Sigmoid colon (tissue), 7 donors: Measurements from ENCODE around the gene TPR. TPM values are rescaled to one million over a fixed set of nuclear protein-coding genes. Genes with fewer than 3 reads are reported as not detected.

ENCODE experiments used
- DNase-seq: peaks from one replicate; pipeline ENCODE4 v3.0.0-alpha.2; 2019
- H3K27ac ChIP-seq, 4 donors: fragments of 200-600 bp; sonication (generic); one replicate each; pipeline ENCODE4 v1.5.1; 2016 to 2019; ENCODE audit warnings: mild to moderate bottlenecking in 1 of 4
- H3K27me3 ChIP-seq, 3 donors: fragments of 200-600 bp; sonication (generic); one replicate each; pipeline ENCODE4 v1.5.1; 2019; ENCODE audit warnings: mild to moderate bottlenecking in 1 of 3
- H3K36me3 ChIP-seq, 4 donors: fragments of 200-600 bp; sonication (generic); one replicate each; pipeline ENCODE4 v1.5.1; 2016 to 2019
- H3K4me1 ChIP-seq, 4 donors: fragments of 200-600 bp; sonication (generic); one replicate each; pipeline ENCODE4 v1.5.1; 2017 to 2019
- H3K4me3 ChIP-seq, 4 donors: fragments of 200-600 bp; sonication (generic); one replicate each; pipeline ENCODE4 v1.5.1; 2017 to 2019; ENCODE audit warnings: mild to moderate bottlenecking in 2 of 4, moderate library complexity in 1 of 4
- H3K9me3 ChIP-seq, 4 donors: fragments of 200-600 bp in 3 of 4; sonication (generic) in 3 of 4; one replicate each; pipeline versions ENCODE4 v1.5.1 to v1.6.1; 2013 to 2019
- CTCF ChIP-seq, 4 experiments: fragments of 450-650 bp in 3 of 4; fragments of 200-600 bp in 1 of 4; IDR thresholded peaks; one replicate each; pipeline ENCODE4 v1.5.1; 2016 to 2019; ENCODE audit warnings: antibody characterized with exemption in 4 of 4, mild to moderate bottlenecking in 3 of 4, moderate library complexity in 2 of 4
- EP300 ChIP-seq, 4 donors: sonication (generic); formaldehyde crosslinking; IDR thresholded peaks; one replicate each; pipeline ENCODE4 v1.6.1; 2017; ENCODE audit warnings: antibody characterized with exemption in 4 of 4
- POLR2A ChIP-seq, 2 donors: fragments of 450-650 bp; IDR thresholded peaks; one replicate each; pipeline ENCODE4 v1.6.1; 2016; ENCODE audit warnings: antibody characterized with exemption in 2 of 2, mild to moderate bottlenecking in 2 of 2, moderate library complexity in 2 of 2
- POLR2AphosphoS5 ChIP-seq, 4 donors: sonication (generic); formaldehyde crosslinking; IDR thresholded peaks; one replicate each; pipeline ENCODE4 v1.6.1; 2017; ENCODE audit warnings: antibody characterized with exemption in 4 of 4
- WGBS, 2 donors: extraction: QIAGEN DNeasy Blood & Tissue Kit; methylation state at CpG; one replicate each; pipeline ENCODE4 v1.1.7; 2013; 5-methylcytosine and 5-hydroxymethylcytosine counted together
- intact Hi-C: fragments of 100-400 bp; cut with DNase I; formaldehyde crosslinking; loops from one replicate; pipeline ENCODE4 v1.15.1; 2023
- polyA plus RNA-seq, 3 donors: library from polyadenylated mRNA; stranded (reverse); fragments of 200-250 nt; gene quantifications; one replicate each; pipeline ENCODE4 v1.2.3, GENCODE V29; 2013
- total RNA-seq, 4 donors: library from RNA; depleted of rRNA; stranded (reverse); fragments of >200 nt; gene quantifications; one replicate each; pipeline ENCODE4 v1.1.0, GENCODE V29; 2016
- donor health status: healthy with polysubstance abuse.
- donor health status: Bipolar disorder and iron deficiency.
- donor health status: healthy.

TPR gene
- total and polyA plus RNA-seq, 7 donors, result 5.1 to 80.6 (median 63.2) TPM

DNA sequence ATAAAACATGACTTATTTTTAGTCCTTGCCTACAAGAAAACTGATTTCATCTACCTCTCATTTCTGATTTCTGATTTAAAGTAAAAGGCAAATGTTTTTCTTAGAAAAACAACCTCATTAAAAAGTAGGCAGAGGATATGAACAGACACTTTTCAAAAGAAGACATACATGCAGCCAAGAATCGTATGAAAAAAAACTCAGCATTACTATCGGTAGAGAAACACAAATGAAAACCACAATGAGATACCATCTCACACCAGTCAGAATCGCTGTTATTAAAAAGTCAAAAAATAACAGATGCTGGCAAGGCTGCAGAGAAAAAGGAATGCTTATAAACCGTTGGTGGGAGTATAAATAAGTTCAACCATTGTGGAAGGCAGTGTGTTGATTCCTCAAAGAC, 16.8 kb upstream of the TPR start:
- 86 to 94% methylated on average over 4 of the region's 4 CpGs for WGBS, 2 donors
- TF ChIP-seq CTCF (IDR thresholded peaks at IDR 0.05) (no peak), EP300 (IDR thresholded peaks at IDR 0.05) (no peak), POLR2AphosphoS5 (IDR thresholded peaks at IDR 0.05) (no peak), POLR2A (IDR thresholded peaks at IDR 0.05) (no peak)
- Histone ChIP-seq H3K4me3 (no peak overlapping the region), H3K4me1 (no peaks in the 10 kb centered on the region), H3K36me3 (peaks cover 6 to 97% (median 27%) of the 10 kb centered on the region in 4 donors), H3K27ac (no peak overlapping the region), H3K9me3 (no peaks in the 10 kb centered on the region), H3K27me3 (no peaks in the 10 kb centered on the region)
- intact Hi-C loops, result loop anchor here (10.0 kb wide), 1 partner anchor 67 kb away; no protein-coding TSS in a partner anchor
- no peak for DNase-seq

- H3K27me3 ChIP-seq, result no peaks in the 10 kb centered on the region
- no peak for DNase-seq
- H3K4me1 ChIP-seq, result no peaks in the 10 kb centered on the region
- no peak overlapping the region for H3K27ac ChIP-seq
- H3K4me3 ChIP-seq, result no peak overlapping the region
- TF ChIP-seq POLR2AphosphoS5 (IDR thresholded peaks at IDR 0.05) (no peak), EP300 (IDR thresholded peaks at IDR 0.05) (no peak), CTCF (IDR thresholded peaks at IDR 0.05) (no peak), POLR2A (IDR thresholded peaks at IDR 0.05) (no peak)
- H3K9me3 ChIP-seq, result no peaks in the 10 kb centered on the region
- intact Hi-C loops, result loop anchor here (10.0 kb wide), 1 partner anchor 66 kb away; no protein-coding TSS in a partner anchor
- H3K36me3 ChIP-seq, result peaks cover 5 to 96% (median 23%) of the 10 kb centered on the region in 4 donors
- WGBS, 2 donors, result 97% methylated on average over 1 of the region's 1 CpG
These were observed 15.9 kb upstream of the TPR start for GRCh38 chr1:186390925-186391324.

- H3K9me3 ChIP-seq, result no peaks in the 10 kb centered on the region
- DNase-seq, result no peak
- WGBS, 2 donors, result 93 to 96% methylated on average over 3 of the region's 3 CpGs
- no peak overlapping the region for H3K4me3 ChIP-seq
- TF ChIP-seq POLR2A (IDR thresholded peaks at IDR 0.05) (no peak), POLR2AphosphoS5 (IDR thresholded peaks at IDR 0.05) (no peak), CTCF (IDR thresholded peaks at IDR 0.05) (no peak), EP300 (IDR thresholded peaks at IDR 0.05) (no peak)
- intact Hi-C loops, result no loop called here
- H3K27ac ChIP-seq, result no peak overlapping the region
- no peaks in the 10 kb centered on the region for H3K27me3 ChIP-seq
- H3K4me1 ChIP-seq, result no peaks in the 10 kb centered on the region
- peaks cover 2 to 94% (median 12%) of the 10 kb centered on the region in 4 donors for H3K36me3 ChIP-seq
These were observed 11.8 kb upstream of the TPR start for GRCh38 chr1:186386725-186387383.

GRCh38 chr1:186375929-186376319, 871 bp upstream of the TPR start:
- no peaks in the 10 kb centered on the region for H3K9me3 ChIP-seq
- peak overlapping the region; percentile 77 to 89 (median 82) for H3K4me3 ChIP-seq
- no peaks in the 10 kb centered on the region for H3K27me3 ChIP-seq
- DNase-seq, result no peak
- intact Hi-C loops, result loop anchor here (10.0 kb wide), 1 partner anchor 1621 kb away; the partner anchor contains the start of gene EDEM3
- H3K36me3 ChIP-seq, result peaks cover 0 to 32% (median 7%) of the 10 kb centered on the region in 4 donors
- 0 to 1% methylated on average over 12 of the region's 12 CpGs for WGBS, 2 donors
- TF ChIP-seq EP300 (IDR thresholded peaks at IDR 0.05), result no peak
- no peak for TF ChIP-seq POLR2A (IDR thresholded peaks at IDR 0.05)
- no peak for TF ChIP-seq POLR2AphosphoS5 (IDR thresholded peaks at IDR 0.05)
- no peak for TF ChIP-seq CTCF (IDR thresholded peaks at IDR 0.05)
- H3K27ac ChIP-seq, result peak overlapping the region; percentile 91 to 97 (median 96)
- peaks cover 0 to 41% (median 28%) of the 10 kb centered on the region in 4 donors for H3K4me1 ChIP-seq
